H1 (cell line): ENCODE data around the gene NELL1. TPM values are rescaled to one million over a fixed set of nuclear protein-coding genes. Genes with fewer than 3 reads are reported as not detected.

ENCODE experiments used
- CTCF ChIA-PET: fragments of 300-600 bp; sonication (Branson Sonifier 250); formaldehyde crosslinking; loops from one replicate; lab custom pipeline; 2021; ENCODE audit not compliant: partially characterized antibody; lab: Charles Lee
- POLR2A ChIA-PET: fragments of 300-600 bp; sonication (Branson Sonifier 250); formaldehyde crosslinking; loops from one replicate; lab custom pipeline; 2021; ENCODE audit warnings: inconsistent platforms; ENCODE audit not compliant: partially characterized antibody; lab: Charles Lee
- DNase-seq, 2 experiments: peaks; one replicate each; pipeline versions ENCODE4 v3.0.0 to v3.0.0-alpha.2; 2010 to 2022; ENCODE audit warnings: low spot score in 2 of 2, low read depth in 1 of 2, mixed read lengths in 1 of 2
- FAIRE-seq: peaks from 2 replicates; lab custom pipeline; 2011; peaks lifted over from hg19 to GRCh38; lab: Jason Lieb, UNC
- H2AFZ ChIP-seq: 2 replicates; pipeline ENCODE4 v1.8.1; 2012; ENCODE audit warnings: low read length, inconsistent platforms
- H2AK5ac ChIP-seq: 2 replicates; pipeline ENCODE4 v1.6.1; 2013; ENCODE audit warnings: low read depth, low read length
- H2BK120ac ChIP-seq: replicated peaks from 2 replicates; pipeline ENCODE3; 2013; ENCODE audit warnings: low read depth, low read length, inconsistent platforms
- H2BK12ac ChIP-seq: 2 replicates; pipeline ENCODE4 v1.6.1; 2013; ENCODE audit warnings: low read depth, low read length
- H2BK15ac ChIP-seq: 2 replicates; pipeline ENCODE4 v1.6.1; 2013; ENCODE audit warnings: low read length
- H2BK20ac ChIP-seq: 2 replicates; pipeline ENCODE4 v1.6.1; 2013; ENCODE audit warnings: low read length
- H2BK5ac ChIP-seq: 2 replicates; pipeline ENCODE4 v1.6.1; 2013; ENCODE audit warnings: low read depth, low read length
- H3K14ac ChIP-seq: 2 replicates; pipeline ENCODE4 v1.6.1; 2013; ENCODE audit warnings: inconsistent platforms; ENCODE audit not compliant: insufficient read length
- H3K18ac ChIP-seq: 2 replicates; pipeline ENCODE4 v1.6.1; 2013; ENCODE audit warnings: low read length; ENCODE audit errors: extremely low read depth
- H3K23ac ChIP-seq: 2 replicates; pipeline ENCODE4 v1.6.1; 2013; ENCODE audit warnings: inconsistent platforms; ENCODE audit not compliant: insufficient read length
- H3K23me2 ChIP-seq: 2 replicates; pipeline ENCODE4 v1.6.1; 2013; ENCODE audit warnings: low read depth, low read length
- H3K27ac ChIP-seq: 2 replicates; pipeline ENCODE4 v1.6.1; 2011; ENCODE audit warnings: low read depth, low read length, inconsistent platforms
- H3K27me3 ChIP-seq, 4 experiments: replicated peaks in 1 of 4; 1 replicate in 1 of 4; 2 replicates in 3 of 4; pipeline versions ENCODE4 v1.6.1 to v1.8.1; 2011 to 2013; ENCODE audit warnings: low read length in 3 of 4, mild to moderate bottlenecking in 3 of 4, inconsistent platforms in 2 of 4, mixed read lengths in 2 of 4, moderate library complexity in 1 of 4; ENCODE audit not compliant: control insufficient read depth in 3 of 4, insufficient read depth in 3 of 4; ENCODE audit errors: extremely low read depth in 1 of 4
- H3K36me3 ChIP-seq, 4 experiments: 2 replicates each; pipeline versions ENCODE4 v1.6.1 to v1.8.1; 2011 to 2013; ENCODE audit warnings: mild to moderate bottlenecking in 4 of 4, low read length in 3 of 4, moderate library complexity in 2 of 4, control low read depth in 1 of 4, inconsistent platforms in 1 of 4; ENCODE audit not compliant: insufficient read depth in 4 of 4, control insufficient read depth in 2 of 4
- H3K4ac ChIP-seq: replicated peaks from 2 replicates; pipeline ENCODE3; 2013; ENCODE audit warnings: low read length, low read depth, mixed read lengths, inconsistent platforms; ENCODE audit not compliant: insufficient read length
- H3K4me1 ChIP-seq, 4 experiments: replicated peaks in 1 of 4; 1 replicate in 1 of 4; 2 replicates in 3 of 4; pipeline versions ENCODE4 v1.6.1 to v1.8.1; 2011 to 2013; ENCODE audit warnings: low read length in 3 of 4, inconsistent platforms in 2 of 4, mixed read lengths in 1 of 4; ENCODE audit not compliant: insufficient read depth in 4 of 4, control insufficient read depth in 3 of 4
- H3K4me2 ChIP-seq, 2 experiments: 2 replicates each; pipeline versions ENCODE4 v1.6.1 to v1.8.1; 2011 to 2013; ENCODE audit warnings: low read depth in 2 of 2, low read length in 2 of 2, control low read depth in 1 of 2, inconsistent platforms in 1 of 2, mild to moderate bottlenecking in 1 of 2; ENCODE audit not compliant: insufficient read depth in 1 of 2
- H3K4me3 ChIP-seq, 4 experiments: fragments of 200-600, 300-600 bp in 1 of 4; sonication (generic), shearing (Covaris generic), sonication (Bioruptor Twin) in 1 of 4; 2 replicates each; pipeline versions ENCODE4 v1.5.1 to v1.8.1; 2011 to 2016; ENCODE audit warnings: low read length in 4 of 4, low read depth in 3 of 4, control low read depth in 2 of 4, inconsistent platforms in 2 of 4, mild to moderate bottlenecking in 2 of 4, mixed read lengths in 1 of 4, moderate library complexity in 1 of 4; ENCODE audit not compliant: insufficient read depth in 2 of 4; ENCODE audit errors: extremely low read depth in 1 of 4
- H3K56ac ChIP-seq: replicated peaks from 2 replicates; pipeline ENCODE3; 2013; ENCODE audit warnings: low read depth, mild to moderate bottlenecking, mixed read lengths, low read length, inconsistent platforms; ENCODE audit not compliant: insufficient read length
- H3K79me1 ChIP-seq: 2 replicates; pipeline ENCODE4 v1.6.1; 2013; ENCODE audit warnings: low read depth, low read length, control low read depth
- H3K79me2 ChIP-seq, 2 experiments: 2 replicates each; pipeline versions ENCODE4 v1.6.1 to v1.8.1; 2012 to 2013; ENCODE audit warnings: low read length in 2 of 2, mild to moderate bottlenecking in 2 of 2, inconsistent platforms in 1 of 2; ENCODE audit not compliant: insufficient read depth in 2 of 2, control insufficient read depth in 1 of 2
- H3K9ac ChIP-seq, 4 experiments: replicated peaks in 1 of 4; 1 replicate in 1 of 4; 2 replicates in 3 of 4; pipeline versions ENCODE4 v1.6.1 to v1.8.1; 2011 to 2013; ENCODE audit warnings: low read depth in 3 of 4, low read length in 3 of 4, control low read depth in 2 of 4, mild to moderate bottlenecking in 2 of 4, moderate library complexity in 2 of 4, inconsistent platforms in 1 of 4; ENCODE audit errors: extremely low read depth in 1 of 4
- H3K9me3 ChIP-seq, 2 experiments: 2 replicates each; pipeline versions ENCODE4 v1.6.1 to v1.8.1; 2012 to 2013; ENCODE audit warnings: mild to moderate bottlenecking in 2 of 2, moderate library complexity in 2 of 2, control low read depth in 1 of 2, inconsistent platforms in 1 of 2, low read depth in 1 of 2, low read length in 1 of 2, mixed read lengths in 1 of 2; ENCODE audit not compliant: insufficient read depth in 2 of 2
- H4K20me1 ChIP-seq, 2 experiments: replicated peaks in 1 of 2; 2 replicates each; pipeline versions ENCODE3 to v1.8.1; 2011 to 2013; ENCODE audit warnings: inconsistent platforms in 2 of 2, low read length in 2 of 2, mild to moderate bottlenecking in 1 of 2; ENCODE audit not compliant: insufficient read depth in 2 of 2, control insufficient read depth in 1 of 2
- H4K5ac ChIP-seq: 2 replicates; pipeline ENCODE4 v1.6.1; 2013; ENCODE audit warnings: low read length, low read depth, mixed read lengths, inconsistent platforms; ENCODE audit not compliant: insufficient read length
- H4K8ac ChIP-seq: 2 replicates; pipeline ENCODE4 v1.8.0; 2013; ENCODE audit warnings: mild to moderate bottlenecking, moderate library complexity, low read length, inconsistent platforms; ENCODE audit not compliant: insufficient read depth; ENCODE audit errors: extremely low read depth
- H4K91ac ChIP-seq: replicated peaks from 2 replicates; pipeline ENCODE3; 2013; ENCODE audit warnings: low read length, mixed read lengths, inconsistent platforms; ENCODE audit not compliant: insufficient read length
- CBX8 ChIP-seq: fragments of 300-800, 300-1000 bp; sonication (generic); IDR thresholded peaks from 2 replicates; pipeline ENCODE4 v1.7.1; 2016; ENCODE audit warnings: low read depth, low read length, borderline replicate concordance
- E2F6 ChIP-seq: IDR thresholded peaks from 2 replicates; pipeline ENCODE4 v1.6.1; 2012; ENCODE audit warnings: inconsistent platforms
- EGR1 ChIP-seq: IDR thresholded peaks from 2 replicates; pipeline ENCODE4 v1.6.1; 2011; ENCODE audit warnings: low read depth, low read length, borderline replicate concordance
- FOSL1 ChIP-seq: IDR thresholded peaks from 2 replicates; pipeline ENCODE4 v1.6.1; 2011; ENCODE audit warnings: mild to moderate bottlenecking, low read depth, low read length, moderate library complexity; ENCODE audit not compliant: insufficient read depth
- GTF2F1 ChIP-seq: IDR thresholded peaks from 2 replicates; pipeline ENCODE4 v1.6.1; 2012; ENCODE audit warnings: low read depth, low read length, improper control_type of control experiment, borderline replicate concordance
- JUN ChIP-seq: IDR thresholded peaks from 2 replicates; pipeline ENCODE4 v1.6.1; 2011; ENCODE audit warnings: low read depth, mild to moderate bottlenecking, improper control_type of control experiment, low read length
- KDM1A ChIP-seq: fragments of 200-600, 300-600 bp; sonication (generic); IDR thresholded peaks from 2 replicates; pipeline ENCODE4 v1.7.1; 2016; ENCODE audit warnings: mild to moderate bottlenecking, low read length, borderline replicate concordance
- POLR2A ChIP-seq, 2 experiments: IDR thresholded peaks; 1 replicate in 1 of 2; 2 replicates in 1 of 2; pipeline ENCODE4 v1.6.1; 2011; ENCODE audit warnings: low read depth in 2 of 2, low read length in 2 of 2, mild to moderate bottlenecking in 2 of 2; ENCODE audit errors: control extremely low read depth in 1 of 2
- POU5F1 ChIP-seq: IDR thresholded peaks from 2 replicates; pipeline ENCODE4 v1.6.1; 2011; ENCODE audit warnings: low read depth, mild to moderate bottlenecking, low read length, moderate library complexity
- SIN3A ChIP-seq, 2 experiments: IDR thresholded peaks in 1 of 2; conservative IDR thresholded peaks in 1 of 2; 2 replicates each; pipeline ENCODE4 v1.6.1; 2011 to 2012; ENCODE audit warnings: low read length in 2 of 2, improper control_type of control experiment in 1 of 2, low read depth in 1 of 2, mild to moderate bottlenecking in 1 of 2
- SP1 ChIP-seq: IDR thresholded peaks from 2 replicates; pipeline ENCODE4 v1.6.1; 2011; ENCODE audit warnings: low read depth, low read length
- SP4 ChIP-seq: IDR thresholded peaks from 2 replicates; pipeline ENCODE4 v1.6.1; 2012; ENCODE audit warnings: low read length, inconsistent platforms
- TAF1 ChIP-seq: IDR thresholded peaks from 2 replicates; pipeline ENCODE4 v1.6.1; 2011; ENCODE audit warnings: mild to moderate bottlenecking, low read depth, low read length
- TEAD4 ChIP-seq: IDR thresholded peaks from 2 replicates; pipeline ENCODE4 v1.6.1; 2012; ENCODE audit warnings: low read depth, low read length, inconsistent platforms, mixed read lengths
- YY1 ChIP-seq: IDR thresholded peaks from 2 replicates; pipeline ENCODE4 v1.6.1; 2011; ENCODE audit warnings: low read depth, mild to moderate bottlenecking, low read length
- ZNF274 ChIP-seq: IDR thresholded peaks from 2 replicates; pipeline ENCODE4 v1.7.0; 2012; ENCODE audit warnings: low read length, borderline replicate concordance; ENCODE audit errors: extremely low read depth
- WGBS, 2 experiments: shearing (Covaris generic) in 1 of 2; methylation state at CpG; one replicate each; pipeline versions ENCODE4 v1.1.6 to v1.1.7; 2013 to 2015; ENCODE audit warnings: low lambda C conversion rate in 2 of 2, mixed read lengths in 2 of 2, inconsistent platforms in 1 of 2, low coverage in 1 of 2, missing lambda C conversion rate in 1 of 2; ENCODE audit not compliant: insufficient replicate concordance in 2 of 2, insufficient coverage in 1 of 2, insufficient read length in 1 of 2; ENCODE audit errors: extremely low coverage in 1 of 2, missing lambda C conversion rate in 1 of 2; 5-methylcytosine and 5-hydroxymethylcytosine counted together
- polyA plus RNA-seq, 7 experiments: library from polyadenylated mRNA; depleted of rRNA in 3 of 7; stranded (reverse) in 5 of 7; unstranded in 2 of 7; fragments of >200 nt in 5 of 7; fragments of 200-250 nt in 2 of 7; gene quantifications; 1 replicate in 5 of 7; 2 replicates in 1 of 7; 4 replicates in 1 of 7; pipeline versions ENCODE4 v1.2.1 to v1.2.3, GENCODE V29; 2011 to 2013; ENCODE audit warnings: missing spikeins in 2 of 7, mixed read lengths in 2 of 7
- total RNA-seq: library from RNA; stranded (reverse); fragmentation: NEBNext Ultra II Directional; extraction: Animal tissue kit (Norgen Biotek cat#: 25700); gene quantifications from 2 replicates; pipeline ENCODE4 v1.2.1, GENCODE V29; 2021

The NELL1 gene
- total and polyA plus RNA-seq, 2 of the 8 experiments (the other 6 are each of a cell fraction or from before 2014, with no cell fraction given): 0.21 TPM; not detected in 1

GRCh38 chr11:20990447-20990846, 321.1 kb downstream of the NELL1 start:
- H3K79me1 ChIP-seq: no peaks in the 10 kb centered on the region
- ChIA-PET CTCF (interaction anchor here (0.6 to 1.5 kb wide), 4 partner anchors 27 to 698 kb away, joined by 3 to 4 read pairs (median 3); no protein-coding TSS in a partner anchor), POLR2A (no interaction called here)
- 100% methylated on average over 1 of the region's 1 CpG; no CpG with 5 or more reads in 1 of the 2 experiments for WGBS, 2 experiments
- no peaks in the 10 kb centered on the region for H3K27me3 ChIP-seq
- H3K23me2 ChIP-seq: no peaks in the 10 kb centered on the region
- no peak overlapping the region for H4K5ac ChIP-seq
- H2BK12ac ChIP-seq: no peak overlapping the region
- no peak overlapping the region for H3K18ac ChIP-seq
- no peak overlapping the region for H2BK5ac ChIP-seq
- H2BK15ac ChIP-seq: no peak overlapping the region
- H3K4ac ChIP-seq: no peak overlapping the region
- no peaks in the 10 kb centered on the region for H3K9me3 ChIP-seq
- no peak overlapping the region for H2BK20ac ChIP-seq
- no peak overlapping the region for H4K8ac ChIP-seq
- no peak overlapping the region for H3K56ac ChIP-seq
- no peak overlapping the region for H3K27ac ChIP-seq
- no peak overlapping the region for H2BK120ac ChIP-seq
- H3K79me2 ChIP-seq: no peaks in the 10 kb centered on the region
- H3K4me2 ChIP-seq: no peak overlapping the region
- no peak overlapping the region for H3K9ac ChIP-seq
- H3K23ac ChIP-seq: no peak overlapping the region
- DNase-seq: no peak
- H4K91ac ChIP-seq: no peak overlapping the region
- H3K4me3 ChIP-seq: no peak overlapping the region
- no peak overlapping the region for H2AK5ac ChIP-seq
- no peak for FAIRE-seq
- no peak overlapping the region for H3K14ac ChIP-seq
- H3K4me1 ChIP-seq: no peaks in the 10 kb centered on the region; a peak in 1 of 7 replicates
- no peak overlapping the region for H2AFZ ChIP-seq
- H3K36me3 ChIP-seq: no peaks in the 10 kb centered on the region
- no peaks in the 10 kb centered on the region for H4K20me1 ChIP-seq
- TF ChIP-seq EGR1 (no peak), CBX8 (no peak), SIN3A (conservative IDR thresholded peaks at IDR 0.05 in 1 of 2, IDR thresholded peaks at IDR 0.05 in 1 of 2; ENCODE audit: low read depth in 1 of 2, low read length in 2 of 2) (no peak), TAF1 (no peak), JUN (no peak), SP4 (no peak), POU5F1 (no peak), TEAD4 (no peak), FOSL1 (no peak), POLR2A (IDR thresholded peaks at IDR 0.05; ENCODE audit: control extremely low read depth in 1 of 2, low read depth in 2 of 2, low read length in 2 of 2) (no peak), ZNF274 (no peak), YY1 (no peak), SP1 (no peak), GTF2F1 (no peak), E2F6 (no peak), KDM1A (no peak)
